HepG2 (cell line): Measurements from ENCODE around the gene PRSS22. TPM values are rescaled to one million over a fixed set of nuclear protein-coding genes. Genes with fewer than 3 reads are reported as not detected.

Source experiments
- ZFY ChIP-seq: sonication (generic); formaldehyde crosslinking; IDR thresholded peaks from 2 replicates; pipeline ENCODE4 v1.4.0; 2020; ENCODE audit warnings: missing genetic modification reagents
- polyA plus RNA-seq, 8 experiments: library from polyadenylated mRNA; depleted of rRNA in 3 of 8; stranded (reverse) in 7 of 8; unstranded in 1 of 8; fragments of >200 nt; fragmentation: Illumina TruSeq in 4 of 8; extraction: Trizol in 4 of 8; gene quantifications; 2 replicates each; pipeline versions ENCODE4 v1.2.1 to v1.2.3, GENCODE V29; 2011 to 2016; ENCODE audit warnings: low read depth in 4 of 8, missing spikeins in 1 of 8, mixed read lengths in 1 of 8; ENCODE audit not compliant: insufficient read depth in 1 of 8
- total RNA-seq, 5 experiments: library from RNA; depleted of rRNA; stranded (reverse); fragments of >200 nt; fragmentation: Illumina TruSeq; extraction: Trizol; gene quantifications; 2 replicates each; pipeline ENCODE4 v1.2.3, GENCODE V29; 2016; ENCODE audit warnings: low read depth in 1 of 5
- TF ChIP-seq, protein P1 (sequence below): sonication (generic); formaldehyde crosslinking; IDR thresholded peaks from 2 replicates; pipeline ENCODE4 v1.5.0; 2020; ENCODE audit warnings: mild to moderate bottlenecking, missing genetic modification reagents, borderline replicate concordance
- TF ChIP-seq, protein P2 (sequence below): IDR thresholded peaks from 2 replicates; pipeline ENCODE4 v1.6.1; 2016
- TF ChIP-seq, protein P3 (sequence below): sonication (generic); formaldehyde crosslinking; IDR thresholded peaks from 2 replicates; pipeline ENCODE4 v1.5.0; 2020; ENCODE audit warnings: mild to moderate bottlenecking, low read depth, missing genetic modification reagents, borderline replicate concordance

The PRSS22 gene
- total and polyA plus RNA-seq, 2 of the 13 experiments (the other 11 are each of a cell fraction or from before 2014, with no cell fraction given): 0.24 to 0.32 TPM

DNA sequence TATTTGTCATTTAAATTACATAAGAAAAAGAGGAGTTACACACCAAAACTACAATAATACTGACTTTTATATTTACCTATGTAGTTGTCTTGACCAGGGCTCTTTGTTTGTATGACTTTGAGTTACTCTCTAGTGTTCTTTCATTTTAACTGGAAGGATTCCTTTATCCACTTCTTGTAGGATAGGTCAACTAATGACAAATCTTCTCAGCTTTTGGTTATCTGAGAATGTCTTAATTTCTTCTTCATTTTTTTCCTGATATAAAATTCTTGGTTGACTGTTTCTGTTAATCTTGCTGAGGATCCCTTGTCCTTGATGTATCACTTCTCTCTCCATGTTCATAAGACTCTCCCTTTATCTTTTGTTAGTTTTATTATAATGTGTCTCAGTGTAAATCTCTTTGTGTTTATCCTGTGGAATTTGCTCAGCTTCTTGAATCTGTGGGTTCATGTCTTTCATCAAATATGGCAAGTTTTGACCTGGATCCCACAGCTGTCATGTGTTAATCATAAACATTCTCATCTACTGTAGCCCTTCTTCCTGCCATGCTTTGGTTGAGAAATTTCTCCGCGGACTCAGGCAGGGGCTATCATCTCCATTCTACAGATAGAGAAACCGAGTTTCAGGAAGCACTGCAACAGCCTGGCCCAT is 54.3 kb downstream of the PRSS22 start (continued):
- TF ChIP-seq, protein P1, sequence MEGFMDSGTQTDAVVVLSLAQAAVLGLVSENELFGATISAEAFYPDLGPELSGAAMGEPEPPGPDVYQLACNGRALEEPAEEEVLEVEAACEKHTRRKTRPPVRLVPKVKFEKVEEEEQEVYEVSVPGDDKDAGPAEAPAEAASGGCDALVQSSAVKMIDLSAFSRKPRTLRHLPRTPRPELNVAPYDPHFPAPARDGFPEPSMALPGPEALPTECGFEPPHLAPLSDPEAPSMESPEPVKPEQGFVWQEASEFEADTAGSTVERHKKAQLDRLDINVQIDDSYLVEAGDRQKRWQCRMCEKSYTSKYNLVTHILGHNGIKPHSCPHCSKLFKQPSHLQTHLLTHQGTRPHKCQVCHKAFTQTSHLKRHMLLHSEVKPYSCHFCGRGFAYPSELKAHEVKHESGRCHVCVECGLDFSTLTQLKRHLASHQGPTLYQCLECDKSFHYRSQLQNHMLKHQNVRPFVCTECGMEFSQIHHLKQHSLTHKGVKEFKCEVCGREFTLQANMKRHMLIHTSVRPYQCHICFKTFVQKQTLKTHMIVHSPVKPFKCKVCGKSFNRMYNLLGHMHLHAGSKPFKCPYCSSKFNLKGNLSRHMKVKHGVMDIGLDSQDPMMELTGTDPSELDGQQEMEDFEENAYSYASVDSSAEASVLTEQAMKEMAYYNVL: no peak
- no peak for TF ChIP-seq ZFY
- TF ChIP-seq, protein P2, sequence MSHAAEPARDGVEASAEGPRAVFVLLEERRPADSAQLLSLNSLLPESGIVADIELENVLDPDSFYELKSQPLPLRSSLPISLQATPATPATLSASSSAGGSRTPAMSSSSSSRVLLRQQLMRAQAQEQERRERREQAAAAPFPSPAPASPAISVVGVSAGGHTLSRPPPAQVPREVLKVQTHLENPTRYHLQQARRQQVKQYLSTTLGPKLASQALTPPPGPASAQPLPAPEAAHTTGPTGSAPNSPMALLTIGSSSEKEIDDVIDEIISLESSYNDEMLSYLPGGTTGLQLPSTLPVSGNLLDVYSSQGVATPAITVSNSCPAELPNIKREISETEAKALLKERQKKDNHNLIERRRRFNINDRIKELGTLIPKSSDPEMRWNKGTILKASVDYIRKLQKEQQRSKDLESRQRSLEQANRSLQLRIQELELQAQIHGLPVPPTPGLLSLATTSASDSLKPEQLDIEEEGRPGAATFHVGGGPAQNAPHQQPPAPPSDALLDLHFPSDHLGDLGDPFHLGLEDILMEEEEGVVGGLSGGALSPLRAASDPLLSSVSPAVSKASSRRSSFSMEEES: no peak
- TF ChIP-seq, protein P3, sequence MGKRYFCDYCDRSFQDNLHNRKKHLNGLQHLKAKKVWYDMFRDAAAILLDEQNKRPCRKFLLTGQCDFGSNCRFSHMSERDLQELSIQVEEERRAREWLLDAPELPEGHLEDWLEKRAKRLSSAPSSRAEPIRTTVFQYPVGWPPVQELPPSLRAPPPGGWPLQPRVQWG: no peak

Other genes with a start within 250 kb of the PRSS22 start
- 29.8 and 31.0 TPM in 2 replicates for gene KCTD5, start 175.6 kb downstream of the PRSS22 start, total RNA-seq (2016; rRNA removed; fragmentation: Illumina TruSeq; extraction: Trizol)
- 25.4 and 30.1 TPM in 2 replicates for gene KCTD5, start 175.6 kb downstream of the PRSS22 start, polyA plus RNA-seq (2011; rRNA removed)
- gene PRSS27, start 137.9 kb downstream of the PRSS22 start, total RNA-seq (2016; rRNA removed; fragmentation: Illumina TruSeq; extraction: Trizol): 0.20 TPM in 1 of 2 replicates, not detected in the other
- gene PRSS27, start 137.9 kb downstream of the PRSS22 start, polyA plus RNA-seq (2011; rRNA removed): 0.73 and 1.2 TPM in 2 replicates
- gene SRRM2, start 105.5 kb downstream of the PRSS22 start, total RNA-seq (2016; rRNA removed; fragmentation: Illumina TruSeq; extraction: Trizol): 50.4 and 80.6 TPM in 2 replicates
- 112 and 125 TPM in 2 replicates for gene SRRM2, start 105.5 kb downstream of the PRSS22 start, polyA plus RNA-seq (2011; rRNA removed)
- 208 and 253 TPM in 2 replicates for gene ELOB, start 80.9 kb downstream of the PRSS22 start, total RNA-seq (2016; rRNA removed; fragmentation: Illumina TruSeq; extraction: Trizol)
- gene ELOB, start 80.9 kb downstream of the PRSS22 start, polyA plus RNA-seq (2011; rRNA removed): 225 and 236 TPM in 2 replicates
- gene PRSS33, start 70.6 kb downstream of the PRSS22 start, total RNA-seq (2016; rRNA removed; fragmentation: Illumina TruSeq; extraction: Trizol): not detected in 2 replicates
- gene PRSS33, start 70.6 kb downstream of the PRSS22 start, polyA plus RNA-seq (2011; rRNA removed): not detected in 2 replicates
- not detected in 2 replicates for gene PRSS41, start 59.7 kb downstream of the PRSS22 start, total RNA-seq (2016; rRNA removed; fragmentation: Illumina TruSeq; extraction: Trizol)
- gene PRSS41, start 59.7 kb downstream of the PRSS22 start, polyA plus RNA-seq (2011; rRNA removed): not detected in 2 replicates
- not detected in 2 replicates for gene PRSS21, start 40.9 kb downstream of the PRSS22 start, total RNA-seq (2016; rRNA removed; fragmentation: Illumina TruSeq; extraction: Trizol)
- gene PRSS21, start 40.9 kb downstream of the PRSS22 start, polyA plus RNA-seq (2011; rRNA removed): not detected in 2 replicates
- gene ZG16B, start 27.9 kb downstream of the PRSS22 start, total RNA-seq (2016; rRNA removed; fragmentation: Illumina TruSeq; extraction: Trizol): 1.5 and 1.8 TPM in 2 replicates
- 11.3 and 14.3 TPM in 2 replicates for gene ZG16B, start 27.9 kb downstream of the PRSS22 start, polyA plus RNA-seq (2011; rRNA removed)
- gene FLYWCH2, start 25.0 kb upstream of the PRSS22 start, total RNA-seq (2016; rRNA removed; fragmentation: Illumina TruSeq; extraction: Trizol): 19.8 and 20.2 TPM in 2 replicates
- 16.9 and 17.3 TPM in 2 replicates for gene FLYWCH2, start 25.0 kb upstream of the PRSS22 start, polyA plus RNA-seq (2011; rRNA removed)
- 9.9 and 12.4 TPM in 2 replicates for gene FLYWCH1, start 53.8 kb upstream of the PRSS22 start, total RNA-seq (2016; rRNA removed; fragmentation: Illumina TruSeq; extraction: Trizol)
- 7.3 and 11.3 TPM in 2 replicates for gene FLYWCH1, start 53.8 kb upstream of the PRSS22 start, polyA plus RNA-seq (2011; rRNA removed)
- gene KREMEN2, start 106.1 kb upstream of the PRSS22 start, total RNA-seq (2016; rRNA removed; fragmentation: Illumina TruSeq; extraction: Trizol): 0.51 and 1.2 TPM in 2 replicates
- 0.48 and 1.0 TPM in 2 replicates for gene KREMEN2, start 106.1 kb upstream of the PRSS22 start, polyA plus RNA-seq (2011; rRNA removed)
- 15.6 and 24.8 TPM in 2 replicates for gene PAQR4, start 111.2 kb upstream of the PRSS22 start, total RNA-seq (2016; rRNA removed; fragmentation: Illumina TruSeq; extraction: Trizol)
- 15.9 and 17.4 TPM in 2 replicates for gene PAQR4, start 111.2 kb upstream of the PRSS22 start, polyA plus RNA-seq (2011; rRNA removed)
- 8.4 and 27.8 TPM in 2 replicates for gene PKMYT1, start 122.3 kb upstream of the PRSS22 start, total RNA-seq (2016; rRNA removed; fragmentation: Illumina TruSeq; extraction: Trizol)
- gene PKMYT1, start 122.3 kb upstream of the PRSS22 start, polyA plus RNA-seq (2011; rRNA removed): 6.6 and 7.0 TPM in 2 replicates
- gene CLDN9, start 154.8 kb upstream of the PRSS22 start, total RNA-seq (2016; rRNA removed; fragmentation: Illumina TruSeq; extraction: Trizol): 0.08 and 0.15 TPM in 2 replicates
- 0.26 and 0.48 TPM in 2 replicates for gene CLDN9, start 154.8 kb upstream of the PRSS22 start, polyA plus RNA-seq (2011; rRNA removed)
- gene CLDN6, start 160.0 kb upstream of the PRSS22 start, total RNA-seq (2016; rRNA removed; fragmentation: Illumina TruSeq; extraction: Trizol): 2.7 and 7.6 TPM in 2 replicates
- gene CLDN6, start 160.0 kb upstream of the PRSS22 start, polyA plus RNA-seq (2011; rRNA removed): 5.9 and 10.1 TPM in 2 replicates
- gene TNFRSF12A, start 162.2 kb upstream of the PRSS22 start, total RNA-seq (2016; rRNA removed; fragmentation: Illumina TruSeq; extraction: Trizol): 36.5 and 66.0 TPM in 2 replicates
- gene TNFRSF12A, start 162.2 kb upstream of the PRSS22 start, polyA plus RNA-seq (2011; rRNA removed): 61.9 and 118 TPM in 2 replicates
- gene HCFC1R1, start 165.8 kb upstream of the PRSS22 start, total RNA-seq (2016; rRNA removed; fragmentation: Illumina TruSeq; extraction: Trizol): 8.3 and 16.1 TPM in 2 replicates
- gene HCFC1R1, start 165.8 kb upstream of the PRSS22 start, polyA plus RNA-seq (2011; rRNA removed): 13.8 and 18.3 TPM in 2 replicates
- 37.0 TPM in 2 replicates for gene THOC6, start 165.9 kb upstream of the PRSS22 start, total RNA-seq (2016; rRNA removed; fragmentation: Illumina TruSeq; extraction: Trizol)
- 32.1 and 33.5 TPM in 2 replicates for gene THOC6, start 165.9 kb upstream of the PRSS22 start, polyA plus RNA-seq (2011; rRNA removed)
- not detected in 2 replicates for gene BICDL2, start 178.8 kb upstream of the PRSS22 start, total RNA-seq (2016; rRNA removed; fragmentation: Illumina TruSeq; extraction: Trizol)
- gene BICDL2, start 178.8 kb upstream of the PRSS22 start, polyA plus RNA-seq (2011; rRNA removed): 0.12 and 0.18 TPM in 2 replicates
- 0.04 TPM in 1 of 2 replicates, not detected in the other for gene MMP25, start 188.4 kb upstream of the PRSS22 start, total RNA-seq (2016; rRNA removed; fragmentation: Illumina TruSeq; extraction: Trizol)
- gene MMP25, start 188.4 kb upstream of the PRSS22 start, polyA plus RNA-seq (2011; rRNA removed): 0.07 and 0.08 TPM in 2 replicates
- 115 and 127 TPM in 2 replicates for gene IL32, start 207.5 kb upstream of the PRSS22 start, total RNA-seq (2016; rRNA removed; fragmentation: Illumina TruSeq; extraction: Trizol)
- gene IL32, start 207.5 kb upstream of the PRSS22 start, polyA plus RNA-seq (2011; rRNA removed): 165 and 258 TPM in 2 replicates
- gene ZSCAN10, start 241.1 kb upstream of the PRSS22 start, total RNA-seq (2016; rRNA removed; fragmentation: Illumina TruSeq; extraction: Trizol): not detected in 2 replicates
- gene ZSCAN10, start 241.1 kb upstream of the PRSS22 start, polyA plus RNA-seq (2011; rRNA removed): not detected in 2 replicates